Measurements from ENCODE around the gene SLC27A5.

Gene SLC27A5, protein sequence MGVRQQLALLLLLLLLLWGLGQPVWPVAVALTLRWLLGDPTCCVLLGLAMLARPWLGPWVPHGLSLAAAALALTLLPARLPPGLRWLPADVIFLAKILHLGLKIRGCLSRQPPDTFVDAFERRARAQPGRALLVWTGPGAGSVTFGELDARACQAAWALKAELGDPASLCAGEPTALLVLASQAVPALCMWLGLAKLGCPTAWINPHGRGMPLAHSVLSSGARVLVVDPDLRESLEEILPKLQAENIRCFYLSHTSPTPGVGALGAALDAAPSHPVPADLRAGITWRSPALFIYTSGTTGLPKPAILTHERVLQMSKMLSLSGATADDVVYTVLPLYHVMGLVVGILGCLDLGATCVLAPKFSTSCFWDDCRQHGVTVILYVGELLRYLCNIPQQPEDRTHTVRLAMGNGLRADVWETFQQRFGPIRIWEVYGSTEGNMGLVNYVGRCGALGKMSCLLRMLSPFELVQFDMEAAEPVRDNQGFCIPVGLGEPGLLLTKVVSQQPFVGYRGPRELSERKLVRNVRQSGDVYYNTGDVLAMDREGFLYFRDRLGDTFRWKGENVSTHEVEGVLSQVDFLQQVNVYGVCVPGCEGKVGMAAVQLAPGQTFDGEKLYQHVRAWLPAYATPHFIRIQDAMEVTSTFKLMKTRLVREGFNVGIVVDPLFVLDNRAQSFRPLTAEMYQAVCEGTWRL

DNA sequence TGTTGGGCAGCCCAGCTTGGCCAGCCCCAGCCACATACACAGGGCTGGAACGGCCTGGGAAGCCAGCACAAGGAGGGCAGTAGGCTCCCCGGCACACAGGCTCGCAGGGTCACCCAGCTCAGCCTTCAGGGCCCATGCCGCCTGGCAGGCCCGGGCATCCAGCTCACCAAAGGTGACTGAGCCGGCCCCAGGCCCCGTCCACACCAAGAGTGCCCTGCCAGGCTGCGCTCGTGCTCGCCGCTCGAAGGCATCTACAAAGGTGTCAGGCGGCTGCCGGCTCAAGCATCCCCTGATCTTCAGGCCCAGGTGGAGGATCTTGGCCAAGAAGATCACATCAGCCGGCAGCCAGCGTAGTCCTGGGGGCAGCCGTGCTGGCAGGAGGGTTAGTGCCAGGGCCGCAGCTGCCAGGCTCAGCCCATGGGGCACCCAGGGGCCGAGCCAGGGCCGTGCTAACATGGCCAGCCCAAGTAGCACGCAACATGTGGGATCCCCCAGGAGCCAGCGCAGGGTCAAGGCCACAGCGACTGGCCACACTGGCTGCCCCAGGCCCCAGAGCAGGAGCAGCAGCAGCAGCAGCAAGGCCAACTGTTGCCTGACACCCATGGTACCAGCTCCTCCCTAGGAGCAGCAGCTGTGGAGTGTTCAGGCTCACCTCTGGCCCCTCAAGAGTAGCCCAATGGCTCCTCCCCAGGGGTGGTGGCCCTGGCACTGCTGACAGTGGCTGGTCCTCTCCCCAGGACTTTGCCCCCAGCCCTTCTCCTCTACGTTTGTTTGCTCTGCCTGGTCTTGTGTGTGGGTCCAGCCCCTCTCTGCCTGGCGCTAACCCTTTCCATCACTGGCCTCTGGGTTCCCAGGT, at the start of gene SLC27A5:
Gene SLC27A5 (minus strand): TSS at position 640 of the 856 bp plus-strand sequence. CDS start 37 bp downstream, at position 603.
- DNase-seq = no peak

- no peak for DNase-seq
These were observed 49.1 kb upstream of the SLC27A5 start for GRCh38 chr19:58560921-58561320.

DNA sequence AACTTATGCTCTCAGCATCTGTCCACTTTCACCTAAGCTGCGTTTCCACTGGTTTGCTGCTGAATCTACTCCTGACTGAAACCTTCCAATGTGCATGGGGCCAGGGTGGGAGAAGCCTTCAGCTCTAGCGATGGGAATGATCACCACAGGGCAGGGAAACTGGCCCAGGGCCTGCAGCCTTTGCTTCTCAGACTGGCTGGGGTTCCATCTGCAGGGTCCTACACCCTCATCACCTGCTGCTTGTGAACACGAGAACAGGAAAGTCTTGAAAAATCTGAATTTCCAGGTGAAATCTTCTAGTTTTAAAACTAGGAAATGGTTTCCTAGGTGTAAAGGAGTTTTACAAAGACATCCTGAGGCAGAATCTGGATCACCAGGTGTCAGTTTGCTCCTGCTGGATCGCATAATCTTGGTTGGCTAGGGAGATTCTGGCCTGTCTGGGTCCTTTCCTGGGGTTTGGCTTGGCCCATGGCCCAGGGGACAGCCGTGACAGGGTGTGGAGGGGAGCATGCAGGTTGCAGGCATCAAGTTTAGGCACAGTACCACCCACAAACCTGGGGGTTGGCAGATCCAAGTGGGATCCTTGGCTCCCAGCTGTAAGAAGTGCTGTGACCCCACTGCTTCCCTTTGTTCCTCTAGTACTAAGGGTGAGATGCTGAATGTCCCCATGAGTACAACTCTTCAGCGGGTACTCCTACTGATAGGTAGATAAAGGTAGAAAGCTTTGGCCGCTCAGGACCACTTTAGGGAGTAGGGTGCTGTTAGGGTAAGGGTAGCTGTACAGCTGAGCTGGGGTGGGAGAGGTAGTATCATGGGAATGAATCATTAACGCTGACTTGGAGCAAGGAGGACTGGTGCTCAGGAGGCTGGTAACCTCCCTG, 48.5 kb upstream of the SLC27A5 start:
- no peak for DNase-seq

DNA sequence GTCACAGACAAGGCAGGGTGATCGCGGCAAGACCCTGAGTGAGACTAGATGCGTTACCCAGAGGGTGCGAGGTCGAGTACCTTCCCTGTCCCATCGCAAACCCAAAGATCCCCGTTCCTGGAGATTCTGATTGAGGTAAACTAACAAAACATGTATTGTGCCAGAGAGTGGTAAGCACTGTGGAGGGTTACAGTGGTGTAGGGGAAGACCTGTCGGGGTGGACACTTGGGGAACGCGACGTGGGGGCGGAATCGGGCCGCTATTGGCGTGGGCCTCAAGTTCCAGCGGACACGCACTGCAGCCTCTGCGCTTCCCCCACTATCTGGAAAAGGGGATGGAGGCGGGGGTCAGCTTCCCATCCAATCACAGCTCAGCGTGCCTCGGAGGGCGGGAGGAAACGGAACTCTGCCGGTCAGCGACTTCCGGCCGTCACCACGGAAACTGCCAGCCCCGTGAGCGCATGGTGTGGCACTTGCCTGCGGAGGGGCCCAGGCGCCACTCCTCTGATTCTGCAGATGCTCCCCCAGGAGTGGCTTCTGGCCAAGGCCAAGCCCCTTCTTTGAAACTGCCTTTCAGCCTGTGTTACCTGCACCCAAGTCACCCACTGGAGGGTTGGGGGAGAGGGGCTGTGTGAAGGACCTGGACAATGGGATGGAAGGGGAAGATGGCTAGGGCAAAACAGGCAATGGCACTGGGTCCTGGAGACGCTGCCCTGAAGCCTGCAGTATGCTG, 47.6 kb upstream of the SLC27A5 start:
- no peak for DNase-seq

DNA sequence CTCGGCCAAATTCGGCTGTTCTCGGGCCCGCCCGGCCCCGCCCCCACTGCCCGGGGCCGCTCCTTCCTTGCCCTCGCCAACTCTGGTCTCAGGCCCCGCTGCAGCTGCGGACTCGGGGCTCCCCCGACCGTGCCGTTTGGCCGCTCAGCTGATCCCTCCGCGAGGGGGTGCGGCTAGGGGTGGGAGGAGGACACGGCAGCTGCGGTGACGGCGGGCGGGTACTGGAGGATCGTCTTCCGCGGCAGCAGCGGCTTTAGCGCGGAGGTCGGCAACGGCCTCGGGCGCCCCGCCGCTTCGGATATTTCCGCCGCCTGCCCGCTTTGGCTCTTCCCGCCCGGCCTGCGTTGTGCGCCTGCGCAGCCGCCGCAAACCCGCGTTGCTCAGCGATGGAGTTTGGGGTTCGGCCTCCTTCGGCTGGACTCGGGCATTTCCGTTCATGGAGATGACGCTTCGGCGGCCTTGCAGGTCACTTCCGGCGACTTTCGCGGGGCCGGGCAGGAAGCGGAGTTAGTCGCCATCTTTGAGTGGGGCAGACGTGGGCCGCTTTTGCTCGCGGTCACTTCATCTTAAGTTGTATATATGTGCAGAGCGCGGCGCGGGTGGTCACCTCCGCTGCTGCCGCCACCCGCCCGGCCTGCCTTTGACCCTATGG, 47.0 kb upstream of the SLC27A5 start:
- no peak for DNase-seq

GRCh38 chr19:58558066-58558622, 46.4 kb upstream of the SLC27A5 start, which contains the start of gene UBE2M:
TSS of gene UBE2M (minus strand) at chr19:58558611. CDS start at chr19:58558381, 230 bp downstream.
- no peak for DNase-seq

DNA sequence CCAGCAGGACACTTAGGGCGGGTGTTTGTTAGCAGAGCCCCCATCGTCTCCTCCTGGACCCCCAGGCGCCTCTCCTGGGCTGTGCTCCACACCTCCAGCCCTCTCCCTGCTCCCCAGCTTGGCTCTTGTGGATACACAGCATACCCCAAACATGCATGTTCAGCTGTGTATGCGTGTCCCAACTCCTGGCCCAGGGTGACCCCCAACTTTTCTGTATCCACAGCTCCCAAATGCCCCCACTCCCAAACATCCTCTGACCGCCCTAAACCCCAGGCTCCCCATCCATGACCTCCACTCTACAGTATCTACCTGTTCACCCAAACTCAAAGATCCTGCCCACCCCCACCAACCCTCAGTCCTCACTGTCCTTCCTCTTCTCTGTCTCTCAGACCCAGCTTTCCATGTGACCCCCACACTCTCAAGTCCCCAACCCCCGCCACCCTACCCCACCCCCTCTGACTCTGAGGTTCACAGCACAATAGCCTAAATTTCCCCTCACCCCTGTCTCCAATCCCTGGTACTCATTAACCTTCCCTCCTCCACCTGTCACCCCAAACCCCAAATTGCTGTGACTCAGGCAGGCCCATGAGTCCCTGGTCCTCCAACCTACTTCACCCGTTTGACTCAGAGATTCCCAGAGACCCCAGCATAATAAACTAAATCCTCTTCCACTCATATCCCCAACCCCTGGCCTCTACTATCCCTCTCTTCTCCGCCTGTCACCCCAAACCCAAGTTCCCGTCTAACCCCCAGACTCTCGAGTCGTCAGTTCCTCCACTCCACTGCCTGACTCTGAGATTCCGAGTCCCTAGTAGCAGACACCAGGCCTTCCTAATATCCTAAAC, 45.7 kb upstream of the SLC27A5 start:
- DNase-seq = no peak

- DNase-seq = no peak
These were observed 44.9 kb upstream of the SLC27A5 start for GRCh38 chr19:58556622-58557220.

GRCh38 chr19:58555920-58556621, 44.3 kb upstream of the SLC27A5 start:
- DNase-seq = no peak

- DNase-seq = no peak
These were observed 43.6 kb upstream of the SLC27A5 start for GRCh38 chr19:58555369-58555885.

DNA sequence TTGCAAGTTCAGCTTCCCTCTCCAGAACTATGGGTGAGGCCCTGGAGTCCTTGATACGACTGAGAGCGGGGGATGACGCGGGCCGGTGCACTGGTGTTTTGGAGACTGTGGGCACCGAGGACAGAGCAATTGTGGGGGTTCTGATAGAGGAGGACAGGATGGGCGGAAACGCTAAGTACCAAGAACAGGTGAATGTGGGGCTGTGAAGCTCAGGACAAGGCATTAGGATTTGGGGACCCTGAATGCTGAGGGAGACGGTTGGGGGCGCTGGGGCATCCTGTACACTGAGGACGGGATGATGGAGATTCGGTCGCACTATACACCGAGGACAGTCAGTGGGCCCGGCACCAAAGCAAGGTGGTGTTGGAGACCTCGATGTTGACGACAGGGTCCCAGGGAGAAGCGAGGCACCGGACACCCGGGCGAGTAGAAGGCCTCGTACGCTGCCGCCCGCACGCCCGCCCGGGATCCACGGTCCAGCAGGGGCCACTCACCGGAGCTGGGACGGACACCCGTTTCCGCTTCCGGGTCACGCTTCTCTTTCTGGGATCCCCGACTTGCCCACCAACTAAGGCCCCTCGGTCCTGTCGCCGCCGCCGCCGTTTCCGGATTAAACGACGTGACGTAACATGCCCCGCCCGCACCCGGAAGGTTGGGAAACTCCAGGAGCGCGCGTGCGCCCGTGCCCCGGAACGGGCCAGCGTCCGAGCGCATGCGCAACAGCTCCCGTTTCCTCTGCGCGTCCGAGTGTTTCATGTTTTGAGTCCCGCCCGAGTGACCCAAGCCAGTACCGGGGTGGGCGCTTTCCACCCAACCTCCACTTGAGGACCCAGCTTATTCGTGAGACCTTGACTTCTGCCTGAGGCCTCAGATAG, 42.9 kb upstream of the SLC27A5 start, which contains the start of gene CHMP2A:
Gene CHMP2A (minus strand): TSS at position 612 of the 875 bp plus-strand sequence. CDS start 893 bp downstream, outside the sequence.
- DNase-seq = no peak

DNA sequence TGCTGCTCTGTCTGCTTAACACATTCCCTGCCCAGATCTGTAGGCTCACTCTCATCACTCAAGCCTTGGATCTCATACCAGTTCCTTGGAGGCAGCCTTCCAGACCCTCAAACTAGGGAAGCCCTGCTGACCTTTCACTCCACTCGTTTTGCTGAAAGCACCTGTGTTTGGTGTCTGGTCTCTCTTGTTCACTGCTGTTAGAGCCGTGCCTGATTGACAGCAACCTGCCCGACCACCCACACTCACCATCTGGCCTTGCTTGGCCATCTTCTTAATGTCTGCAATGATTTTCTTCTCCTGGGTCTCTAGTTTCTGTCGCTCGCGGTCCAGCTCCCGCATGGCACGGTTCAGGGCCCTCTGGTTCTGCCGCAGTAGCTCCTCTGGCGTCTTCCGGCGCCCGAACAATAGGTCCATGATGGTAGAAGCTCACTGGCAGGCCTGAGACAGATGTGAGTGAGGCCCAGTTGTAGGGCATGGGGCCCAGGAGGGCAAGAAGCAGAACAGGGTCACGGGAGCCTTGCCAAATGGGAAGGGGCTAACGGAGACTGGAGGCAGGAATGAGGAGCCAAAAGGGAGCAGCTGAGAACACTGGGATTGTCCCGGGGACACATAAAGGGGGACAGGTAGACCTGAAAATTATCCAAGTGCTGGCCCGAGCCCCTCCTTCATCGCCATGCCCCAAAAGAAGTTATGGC, 42.2 kb upstream of the SLC27A5 start:
- DNase-seq = no peak

DNA sequence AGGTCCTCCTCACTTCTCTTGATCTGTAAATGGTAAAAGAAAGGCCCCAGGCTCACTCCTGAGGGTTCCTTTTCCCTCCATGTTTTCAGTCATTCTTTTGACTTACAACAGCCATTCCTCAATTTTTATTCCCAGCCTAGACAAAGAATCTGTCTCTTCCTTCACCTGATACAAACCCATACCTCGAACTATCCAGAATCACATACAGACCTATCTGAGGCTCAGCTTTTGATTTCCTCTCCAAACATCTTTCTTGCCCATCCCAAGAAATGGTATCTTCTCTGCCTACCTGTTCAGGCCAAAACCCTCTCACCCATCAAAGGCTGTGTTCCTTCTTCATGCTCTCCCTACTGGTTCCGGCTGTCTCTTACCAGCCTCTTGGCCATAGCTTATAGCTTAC, 40.9 kb upstream of the SLC27A5 start:
- DNase-seq = no peak

- DNase-seq = no peak
These were observed 40.0 kb upstream of the SLC27A5 start for GRCh38 chr19:58551577-58552471.

- no peak for DNase-seq
These were observed 39.3 kb upstream of the SLC27A5 start for GRCh38 chr19:58551123-58551497.

Data from KG1 (cell line).